HG03095 (cell line): ENCODE results near the gene METTL13.

ENCODE experiments used
- ATAC-seq: cut with Tn5 transposase; IDR thresholded peaks from one replicate; pipeline ENCODE4 v1.9.1; 2021; ENCODE audit warnings: moderate library complexity; ENCODE audit not compliant: unreplicated experiment

Gene METTL13

GRCh38 chr1:171845998-171846397 lies 64.5 kb downstream of the METTL13 start:
- no peak for ATAC-seq
